NCI-H187 (cell line): ENCODE results near the gene ITSN2.
"Not testable (repeated sequence)": the region's sequence is repeated elsewhere in the genome, so short reads cannot be mapped to it uniquely, and the experiment has no call there.

Experiments
- DNase-seq, 2 experiments: peaks; one replicate each; lab custom pipeline; 2025; lab: John Stamatoyannopoulos, UW

The ITSN2 gene

DNA sequence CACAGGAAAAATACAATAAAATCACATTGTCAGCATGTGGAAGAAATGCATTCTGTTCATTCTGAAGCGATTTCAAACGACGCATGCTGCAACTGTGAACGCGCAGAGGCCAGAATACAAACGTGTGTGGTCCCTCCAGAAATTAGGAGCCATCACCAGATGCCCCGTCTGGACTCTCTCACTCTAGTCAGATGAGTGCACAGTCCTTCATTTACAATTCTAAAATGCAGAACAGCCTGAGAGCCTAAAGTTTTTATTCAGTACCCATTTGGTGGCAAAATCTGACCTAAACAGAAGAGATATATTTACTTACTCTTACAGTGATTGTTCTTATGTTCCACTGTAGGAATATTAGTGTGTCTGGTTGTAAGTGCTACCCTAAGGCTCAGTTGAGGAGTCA is 148.9 kb downstream of the ITSN2 start:
- DNase-seq: no peak

- no peak for DNase-seq
Measured at GRCh38 chr2:24210723-24211122, 149.6 kb downstream of the ITSN2 start.

GRCh38 chr2:24210106-24210455 is 150.3 kb downstream of the ITSN2 start:
- DNase-seq: no peak

DNA sequence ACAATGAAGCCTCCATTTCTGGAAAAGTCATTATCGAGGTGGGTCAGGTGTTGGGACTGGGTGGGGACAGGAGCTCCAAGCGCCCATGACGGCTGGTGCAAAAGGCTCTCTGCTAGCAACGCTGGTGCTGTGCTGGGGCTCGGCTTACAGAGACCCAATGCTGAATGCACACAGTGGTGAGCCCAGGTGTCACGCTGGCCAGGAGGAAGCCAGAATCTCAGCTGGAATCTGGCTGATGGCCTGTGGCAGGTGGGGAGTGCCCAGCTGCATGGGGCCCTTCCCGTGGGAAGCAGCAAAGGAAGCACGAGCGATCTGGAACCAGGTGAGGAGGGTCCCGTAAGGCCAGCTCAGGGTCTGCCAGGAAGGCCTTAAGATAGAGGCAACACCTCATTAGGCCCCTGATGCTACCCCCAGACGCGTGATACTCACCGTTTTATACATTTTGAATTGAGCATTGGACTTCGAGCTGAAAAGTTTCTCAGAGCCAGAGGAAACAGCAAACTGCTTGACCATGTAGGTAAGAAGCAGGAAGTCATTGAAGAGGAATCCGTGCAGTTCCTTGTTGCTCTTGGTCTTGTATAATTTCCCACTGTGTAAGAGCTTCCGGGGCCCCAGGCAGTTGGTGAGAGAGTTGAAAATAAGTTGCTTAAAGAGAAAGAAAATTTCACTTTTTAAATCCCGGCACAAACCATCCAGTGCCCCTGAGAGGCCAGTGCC is 150.8 kb downstream of the ITSN2 start:
- DNase-seq: no peak

GRCh38 chr2:24208490-24208889 is 151.8 kb downstream of the ITSN2 start:
- DNase-seq: no peak

DNA sequence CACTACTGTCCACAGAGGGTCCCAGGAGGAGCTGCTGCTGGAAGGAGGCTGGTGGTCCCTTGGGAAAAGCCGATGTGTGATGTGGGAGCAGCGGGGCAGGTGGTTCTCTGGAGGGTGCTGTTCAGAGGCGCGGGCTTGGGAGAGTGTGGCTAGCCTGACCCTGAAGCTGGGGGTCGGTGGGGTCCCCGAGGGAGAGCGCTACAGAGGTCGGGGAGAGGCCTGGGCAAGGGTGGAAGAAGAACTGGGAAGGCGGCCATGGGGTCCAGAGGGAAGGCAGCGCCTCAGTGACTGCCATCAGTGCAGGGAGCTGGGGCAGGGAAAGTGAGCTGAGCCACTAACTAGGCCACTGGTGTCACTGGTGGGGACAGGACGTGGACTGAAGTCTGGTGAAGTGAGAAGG is 153.0 kb downstream of the ITSN2 start:
- DNase-seq: no peak

GRCh38 chr2:24206714-24207113 is 153.6 kb downstream of the ITSN2 start:
- DNase-seq: no peak

DNA sequence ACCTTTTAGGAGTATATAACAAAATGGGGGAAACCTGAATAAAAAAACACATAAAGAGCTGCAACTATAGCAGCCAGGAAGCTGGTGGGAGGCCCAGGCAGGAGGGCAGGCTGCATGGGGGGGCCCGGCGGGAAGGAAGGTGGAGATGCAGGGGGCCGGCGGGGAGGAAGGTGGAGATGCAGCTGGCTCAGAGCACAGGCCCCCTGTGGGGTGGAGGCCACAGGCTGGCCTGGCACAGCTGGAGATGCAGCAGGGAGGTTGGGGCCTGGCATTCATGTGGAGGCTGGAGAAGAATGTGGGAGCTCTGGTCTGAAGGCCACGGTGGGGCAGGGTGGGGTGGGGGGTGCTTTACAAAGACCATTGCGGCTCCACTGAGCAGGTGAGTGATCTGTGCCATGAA is 154.1 kb downstream of the ITSN2 start:
- DNase-seq: no peak

DNA sequence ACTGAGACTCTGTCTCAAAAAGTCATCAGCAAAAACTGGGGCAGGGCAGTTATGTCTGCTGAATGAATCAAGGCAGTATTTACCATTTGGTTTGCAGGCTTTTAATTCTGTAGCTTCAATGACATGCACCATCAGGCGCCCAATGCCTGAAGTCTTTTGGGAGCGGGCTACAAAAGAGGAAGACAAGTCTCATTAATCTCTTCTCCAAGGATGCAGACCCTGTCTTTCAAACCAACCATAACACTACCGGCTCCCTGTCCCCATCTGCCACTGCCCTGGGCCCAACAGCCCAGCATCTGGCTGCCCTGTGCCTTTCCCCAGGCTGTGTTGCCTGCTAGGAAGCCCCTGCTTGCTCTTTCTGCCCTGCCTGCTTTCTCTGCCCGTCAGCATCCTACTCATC is 155.2 kb downstream of the ITSN2 start:
- DNase-seq: no peak

GRCh38 chr2:24204505-24204904 is 155.8 kb downstream of the ITSN2 start:
- no peak for DNase-seq

- DNase-seq: no peak
Measured at GRCh38 chr2:24203787-24204150, 156.6 kb downstream of the ITSN2 start.

- no peak for DNase-seq
Measured at GRCh38 chr2:24203029-24203786, 157.1 kb downstream of the ITSN2 start.

DNA sequence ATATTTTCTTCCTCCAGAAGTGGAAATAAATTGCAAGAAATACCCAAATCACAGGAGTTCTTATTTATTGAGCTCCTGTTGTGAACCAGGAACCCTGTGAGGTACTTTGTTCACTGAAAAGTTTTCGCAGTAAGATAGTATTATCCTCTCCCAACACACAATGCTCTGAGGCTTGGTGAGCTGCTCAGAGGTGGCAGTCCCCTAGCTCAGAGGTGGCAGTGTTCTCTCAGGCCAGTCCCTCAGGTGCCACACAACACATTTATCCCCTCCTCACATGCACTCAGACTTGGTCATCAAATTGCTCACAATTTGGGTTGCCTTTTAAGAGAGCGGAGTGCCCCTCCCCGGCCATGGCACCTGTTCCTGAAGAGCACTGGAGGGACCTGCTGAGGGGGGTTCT is 159.5 kb downstream of the ITSN2 start:
- no peak for DNase-seq

DNA sequence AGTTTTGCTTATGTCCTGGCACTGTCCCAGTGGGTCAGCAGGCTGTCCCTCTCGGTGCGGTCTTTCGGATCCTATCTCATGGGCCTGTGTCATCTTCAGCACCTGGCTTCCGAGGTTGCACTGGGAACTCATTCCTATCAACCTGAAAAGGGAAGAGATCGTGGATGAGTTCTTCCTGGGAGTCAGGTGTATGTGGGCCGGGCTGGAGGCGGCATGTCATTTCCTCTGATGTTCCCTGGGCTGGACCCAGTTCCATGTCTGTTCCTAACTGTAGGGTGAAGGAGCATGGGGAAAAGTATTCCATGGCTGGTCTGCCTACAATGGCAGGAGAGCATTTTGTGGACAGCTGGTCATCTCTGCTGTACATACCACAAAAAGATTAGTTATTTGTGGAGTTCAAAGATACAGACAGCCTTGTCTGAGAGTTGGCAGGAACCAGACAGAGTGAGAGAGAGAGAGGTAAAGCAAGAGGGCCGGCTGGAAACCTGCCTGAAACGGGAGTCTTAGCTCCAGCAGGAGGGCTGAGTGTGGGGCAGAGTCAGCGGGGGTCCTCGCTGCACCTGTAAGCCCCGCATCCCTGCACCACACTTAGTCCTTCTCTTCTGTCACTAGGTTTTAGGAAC is 160.3 kb downstream of the ITSN2 start:
- no peak for DNase-seq

DNA sequence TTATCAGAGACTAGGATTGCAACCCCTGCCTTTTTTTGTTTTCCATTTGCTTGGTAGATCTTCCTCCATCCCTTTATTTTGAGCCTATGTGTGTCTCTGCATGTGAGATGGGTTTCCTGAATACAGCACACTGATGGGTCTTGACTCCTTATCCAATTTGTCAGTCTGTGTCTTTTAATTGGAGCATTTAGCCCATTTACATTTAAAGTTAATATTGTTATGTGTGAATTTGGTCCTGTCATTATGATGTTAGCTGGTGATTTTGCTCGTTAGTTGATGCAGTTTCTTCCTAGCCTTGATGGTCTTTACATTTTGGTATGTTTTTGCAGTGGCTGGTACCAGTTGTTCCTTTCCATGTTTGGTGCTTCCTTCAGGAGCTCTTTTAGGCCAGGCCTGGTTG is 163.1 kb downstream of the ITSN2 start:
- not testable (repeated sequence) for DNase-seq

DNA sequence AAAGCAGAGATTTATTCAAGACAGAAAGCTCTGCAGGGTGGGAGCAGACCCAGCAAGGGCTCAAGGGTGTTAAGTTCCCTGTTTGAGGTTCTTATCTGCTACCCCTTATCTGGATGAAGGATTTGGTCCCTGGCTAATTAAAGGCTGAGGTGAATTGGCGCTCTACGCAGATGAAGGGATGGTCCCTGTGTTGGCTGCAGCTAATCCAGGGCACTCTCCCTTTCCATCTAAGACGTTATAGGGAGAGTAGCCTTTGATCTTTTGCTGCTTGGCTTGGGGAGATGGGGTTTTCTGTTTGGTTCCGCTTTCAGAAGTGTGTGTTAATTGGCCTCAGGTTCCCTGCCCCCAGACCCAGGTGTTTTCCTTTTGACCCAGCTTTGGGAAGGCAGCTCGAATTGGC is 168.5 kb downstream of the ITSN2 start:
- no peak for DNase-seq

- DNase-seq: no peak
Measured at GRCh38 chr2:24191156-24191555, 169.2 kb downstream of the ITSN2 start.

- no peak for DNase-seq
Measured at GRCh38 chr2:24190503-24190902, 169.8 kb downstream of the ITSN2 start.

DNA sequence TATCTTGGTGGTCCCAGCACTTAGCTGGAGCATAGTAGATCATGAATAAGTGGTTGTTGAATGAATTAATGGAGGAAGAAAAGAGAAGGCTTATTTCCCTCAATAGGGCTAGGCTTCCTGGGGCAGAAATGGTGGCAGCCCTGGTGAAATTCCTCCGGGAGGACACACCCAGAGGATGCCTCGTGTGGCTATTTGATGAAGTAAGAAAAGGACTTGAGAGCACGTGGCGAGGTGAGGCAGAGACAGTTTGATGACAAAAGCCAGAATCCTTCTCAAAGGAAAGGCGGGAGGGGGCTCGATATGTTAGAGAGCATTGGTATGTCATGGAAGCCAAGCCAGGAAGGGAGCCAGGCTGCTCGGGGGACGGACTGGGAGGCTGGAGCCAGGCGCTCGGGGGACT is 170.8 kb downstream of the ITSN2 start:
- no peak for DNase-seq

- DNase-seq: no peak
Measured at GRCh38 chr2:24183366-24184069, 176.8 kb downstream of the ITSN2 start.

GRCh38 chr2:24182507-24182906 is 177.8 kb downstream of the ITSN2 start:
- DNase-seq: no peak

DNA sequence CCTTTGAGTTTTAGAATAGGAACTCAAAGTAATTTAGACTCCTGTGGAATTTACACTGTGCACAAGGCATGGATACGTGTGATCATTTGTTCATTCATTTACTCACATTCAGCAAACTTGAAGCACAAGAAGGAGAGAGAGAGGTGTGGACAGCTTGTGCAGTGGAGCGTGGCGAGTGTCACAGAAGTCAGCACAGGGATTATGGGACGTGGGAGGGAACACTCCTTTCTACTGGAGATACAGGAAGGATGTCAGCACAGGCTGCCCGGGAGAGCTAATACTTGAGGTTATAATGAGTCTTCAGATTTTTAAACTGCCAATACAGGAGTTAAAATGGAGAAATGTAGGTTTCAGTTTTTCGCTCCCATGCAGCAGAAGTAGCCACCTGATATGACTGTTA is 178.5 kb downstream of the ITSN2 start:
- DNase-seq: peak in 1 of 2 experiments; percentile 4

- DNase-seq: no peak
Measured at GRCh38 chr2:24179683-24180082, 180.7 kb downstream of the ITSN2 start.
